Ascending aorta (tissue), 2 donors: Measurements from ENCODE around the gene RALA. TPM values are rescaled to one million over a fixed set of nuclear protein-coding genes. Genes with fewer than 3 reads are reported as not detected.

Experiments
- DNase-seq, 2 donors: peaks; one replicate each; pipeline ENCODE4 v3.0.0-alpha.2; 2019; ENCODE audit warnings: low spot score in 2 of 2
- H3K27ac ChIP-seq, 2 donors: fragments of 200-600 bp; sonication (generic); one replicate each; pipeline ENCODE4 v1.5.1; 2016 to 2017; ENCODE audit warnings: mild to moderate bottlenecking in 1 of 2
- H3K27me3 ChIP-seq: fragments of 200-600 bp; sonication (generic); one replicate; pipeline ENCODE4 v1.5.1; 2017
- H3K36me3 ChIP-seq, 2 donors: fragments of 200-600 bp; sonication (generic); one replicate each; pipeline ENCODE4 v1.5.1; 2016
- H3K4me1 ChIP-seq, 2 donors: fragments of 200-600 bp; sonication (generic); one replicate each; pipeline ENCODE4 v1.5.1; 2016 to 2017; ENCODE audit warnings: mild to moderate bottlenecking in 1 of 2
- H3K4me3 ChIP-seq, 2 donors: fragments of 200-600 bp; sonication (generic); one replicate each; pipeline ENCODE4 v1.5.1; 2016 to 2017; ENCODE audit warnings: mild to moderate bottlenecking in 1 of 2
- H3K9me3 ChIP-seq, 2 donors: fragments of 200-600 bp; sonication (generic); one replicate each; pipeline ENCODE4 v1.5.1; 2016
- CTCF ChIP-seq, 3 experiments: fragments of 200-600 bp in 2 of 3; fragments of 450-650 bp in 1 of 3; sonication (generic) in 2 of 3; IDR thresholded peaks; one replicate each; pipeline ENCODE4 v1.5.1; 2016 to 2019; ENCODE audit warnings: antibody characterized with exemption in 3 of 3, mild to moderate bottlenecking in 1 of 3, moderate library complexity in 1 of 3
- intact Hi-C: fragments of 100-400 bp; cut with DNase I; formaldehyde crosslinking; loops from one replicate; pipeline ENCODE4 v1.15.1; 2023
- total RNA-seq: library from RNA; depleted of rRNA; stranded (reverse); fragments of >200 nt; gene quantifications from one replicate; pipeline ENCODE4 v1.1.0, GENCODE V29; 2016

RALA gene
- total RNA-seq, 1 donor from 2014 or later = 6.0 TPM

- H3K4me3 ChIP-seq = peak overlapping the region; percentile 93 to 97
- H3K27ac ChIP-seq = no peak overlapping the region
- no peak for TF ChIP-seq CTCF (IDR thresholded peaks at IDR 0.05)
- no peaks in the 10 kb centered on the region for H3K36me3 ChIP-seq
- no peaks in the 10 kb centered on the region for H3K9me3 ChIP-seq
- H3K27me3 ChIP-seq = no peaks in the 10 kb centered on the region
- intact Hi-C loops = loop anchor here (5.0 to 10.0 kb wide), 3 partner anchors 122 to 507 kb away; partner anchors contain the start of genes CDK13 and MPLKIP
- no peak for DNase-seq
- H3K4me1 ChIP-seq = peaks cover 9 to 11% of the 10 kb centered on the region in 2 donors
These were observed 1.7 kb downstream of the RALA start for GRCh38 chr7:39624935-39625694.

GRCh38 chr7:39631736-39632308, 8.4 kb downstream of the RALA start:
- DNase-seq = no peak
- Histone ChIP-seq H3K4me3 (no peak overlapping the region), H3K27ac (no peak overlapping the region), H3K27me3 (no peaks in the 10 kb centered on the region), H3K4me1 (no peaks in the 10 kb centered on the region), H3K9me3 (no peaks in the 10 kb centered on the region), H3K36me3 (peaks cover 0 to 12% of the 10 kb centered on the region in 2 donors)
- no peak for TF ChIP-seq CTCF (IDR thresholded peaks at IDR 0.05)
- intact Hi-C loops = no loop called here

GRCh38 chr7:39633563-39634477, 10.4 kb downstream of the RALA start:
- no peaks in the 10 kb centered on the region for H3K4me1 ChIP-seq
- DNase-seq = no peak
- TF ChIP-seq CTCF (IDR thresholded peaks at IDR 0.05) = no peak
- intact Hi-C loops = no loop called here
- H3K27me3 ChIP-seq = no peaks in the 10 kb centered on the region
- peaks cover 0 to 12% of the 10 kb centered on the region in 2 donors for H3K36me3 ChIP-seq
- H3K9me3 ChIP-seq = no peaks in the 10 kb centered on the region
- no peak overlapping the region for H3K4me3 ChIP-seq
- no peak overlapping the region for H3K27ac ChIP-seq

GRCh38 chr7:39634478-39634805, 11.1 kb downstream of the RALA start:
- H3K4me1 ChIP-seq = no peaks in the 10 kb centered on the region
- no peak overlapping the region for H3K4me3 ChIP-seq
- DNase-seq = no peak
- intact Hi-C loops = no loop called here
- no peak for TF ChIP-seq CTCF (IDR thresholded peaks at IDR 0.05)
- no peaks in the 10 kb centered on the region for H3K9me3 ChIP-seq
- H3K27ac ChIP-seq = no peak overlapping the region
- peaks cover 0 to 12% of the 10 kb centered on the region in 2 donors for H3K36me3 ChIP-seq
- no peaks in the 10 kb centered on the region for H3K27me3 ChIP-seq

GRCh38 chr7:39637400-39637799, 14.0 kb downstream of the RALA start:
- no peaks in the 10 kb centered on the region for H3K27me3 ChIP-seq
- H3K36me3 ChIP-seq = peaks cover 0 to 10% of the 10 kb centered on the region in 2 donors
- H3K9me3 ChIP-seq = no peaks in the 10 kb centered on the region
- TF ChIP-seq CTCF (IDR thresholded peaks at IDR 0.05) = no peak
- no peaks in the 10 kb centered on the region for H3K4me1 ChIP-seq
- intact Hi-C loops = no loop called here
- no peak for DNase-seq
- H3K4me3 ChIP-seq = no peak overlapping the region
- H3K27ac ChIP-seq = no peak overlapping the region
